PC-3 (cell line): ENCODE measurements around the gene HMG20A. TPM values are rescaled to one million over a fixed set of nuclear protein-coding genes. Genes with fewer than 3 reads are reported as not detected.
"Not testable (repeated sequence)": the region's sequence is repeated elsewhere in the genome, so short reads cannot be mapped to it uniquely, and the experiment has no call there.

Source experiments
- ATAC-seq: fragments of 200-7000 bp; cut with Tn5 transposase; 2 replicates; pipeline ENCODE4 v1.9.1; 2020; ENCODE audit warnings: mild to moderate bottlenecking, moderate library complexity
- BruUV-seq: library from RNA; stranded (reverse); fragments of 400-500 nt; replicated peaks from 2 replicates; lab custom pipeline; 2021; lab: Mats Ljungman, UMichigan
- CTCF ChIA-PET: fragments of 300-600 bp; sonication (Branson Sonifier 250); formaldehyde crosslinking; loops from one replicate; lab custom pipeline; 2022; ENCODE audit warnings: antibody characterized with exemption; lab: Charles Lee
- POLR2A ChIA-PET: fragments of 300-600 bp; sonication (Branson Sonifier 250); formaldehyde crosslinking; loops from one replicate; lab custom pipeline; 2022; ENCODE audit warnings: antibody characterized with exemption; ENCODE audit not compliant: unreplicated experiment; lab: Charles Lee
- DNase-seq: peaks from one replicate; pipeline ENCODE4 v3.0.0-alpha.2; 2015
- H2AFZ ChIP-seq: fragments of 300-600 bp; sonication (generic); 2 replicates; pipeline ENCODE4 v1.6.0; 2016; ENCODE audit warnings: antibody characterized with exemption, low read length
- H3F3A ChIP-seq: fragments of 300-600 bp; sonication (generic); one replicate; pipeline ENCODE4 v1.6.0; 2017; ENCODE audit warnings: antibody characterized with exemption, low read length, control low read depth, mild to moderate bottlenecking; ENCODE audit not compliant: unreplicated experiment
- H3K27ac ChIP-seq: fragments of 300-600 bp; sonication (generic); 2 replicates; pipeline ENCODE4 v1.5.1; 2016; ENCODE audit warnings: mild to moderate bottlenecking, low read length
- H3K27me3 ChIP-seq: fragments of 300-600 bp; sonication (generic); 2 replicates; pipeline ENCODE4 v1.6.1; 2016; ENCODE audit warnings: low read length, mixed read lengths
- H3K36me3 ChIP-seq: fragments of 300-600 bp; sonication (generic); 2 replicates; pipeline ENCODE4 v1.6.1; 2016; ENCODE audit warnings: low read depth, mixed run types, low read length, mixed read lengths
- H3K4me1 ChIP-seq: fragments of 300-600 bp; sonication (generic); 2 replicates; pipeline ENCODE4 v1.5.1; 2016; ENCODE audit warnings: low read length; ENCODE audit not compliant: insufficient read depth
- H3K4me2 ChIP-seq: fragments of 300-600 bp; sonication (generic); 2 replicates; pipeline ENCODE4 v1.6.0; 2016; ENCODE audit warnings: low read length
- H3K4me3 ChIP-seq: fragments of 300-600 bp; sonication (generic); 2 replicates; pipeline ENCODE4 v1.5.1; 2016; ENCODE audit warnings: mild to moderate bottlenecking, low read length, mixed read lengths
- H3K79me2 ChIP-seq: fragments of 300-600 bp; sonication (generic); 2 replicates; pipeline ENCODE4 v1.6.1; 2017; ENCODE audit warnings: low read length, mixed read lengths
- H3K9ac ChIP-seq: fragments of 300-600 bp; sonication (generic); 2 replicates; pipeline ENCODE4 v1.6.0; 2016; ENCODE audit warnings: mild to moderate bottlenecking, low read length
- H3K9me2 ChIP-seq: fragments of 300-600 bp; sonication (generic); replicated peaks from 2 replicates; pipeline ENCODE4 v1.6.1; 2016; ENCODE audit warnings: mixed run types, low read length, mixed read lengths
- H3K9me3 ChIP-seq: fragments of 300-600 bp; sonication (generic); 2 replicates; pipeline ENCODE4 v1.6.1; 2016; ENCODE audit warnings: low read length, mixed read lengths
- H4K20me1 ChIP-seq: fragments of 300-600 bp; sonication (generic); 2 replicates; pipeline ENCODE4 v1.6.1; 2016; ENCODE audit warnings: low read length, mixed read lengths
- EZH2 ChIP-seq: fragments of 300-600 bp; sonication (generic); IDR thresholded peaks from one replicate; pipeline ENCODE4 v1.6.1; 2017; ENCODE audit warnings: antibody characterized with exemption, mild to moderate bottlenecking, low read length; ENCODE audit not compliant: unreplicated experiment
- EZH2phosphoT487 ChIP-seq: fragments of 300-600 bp; sonication (generic); IDR thresholded peaks from 2 replicates; pipeline ENCODE4 v1.6.1; 2018; ENCODE audit warnings: mild to moderate bottlenecking, antibody characterized with exemption, low read length, borderline replicate concordance
- intact Hi-C: fragments of 100-400 bp; cut with micrococcal nuclease; formaldehyde crosslinking; loops from 2 replicates; pipeline ENCODE4 v1.9.0; 2023
- total RNA-seq: library from RNA; depleted of rRNA; stranded (reverse); fragments of >200 nt; gene quantifications from 2 replicates; pipeline ENCODE4 v1.2.3, GENCODE V29; 2014
- TF ChIP-seq, protein P1 (sequence below): fragments of 300-600 bp; sonication (generic); conservative IDR thresholded peaks from 2 replicates; pipeline ENCODE4 v1.5.1; 2017; ENCODE audit warnings: antibody characterized with exemption, low read depth, mild to moderate bottlenecking, low read length

HMG20A gene
- total RNA-seq, 1 experiment from 2014 or later = 17.6 TPM

DNA sequence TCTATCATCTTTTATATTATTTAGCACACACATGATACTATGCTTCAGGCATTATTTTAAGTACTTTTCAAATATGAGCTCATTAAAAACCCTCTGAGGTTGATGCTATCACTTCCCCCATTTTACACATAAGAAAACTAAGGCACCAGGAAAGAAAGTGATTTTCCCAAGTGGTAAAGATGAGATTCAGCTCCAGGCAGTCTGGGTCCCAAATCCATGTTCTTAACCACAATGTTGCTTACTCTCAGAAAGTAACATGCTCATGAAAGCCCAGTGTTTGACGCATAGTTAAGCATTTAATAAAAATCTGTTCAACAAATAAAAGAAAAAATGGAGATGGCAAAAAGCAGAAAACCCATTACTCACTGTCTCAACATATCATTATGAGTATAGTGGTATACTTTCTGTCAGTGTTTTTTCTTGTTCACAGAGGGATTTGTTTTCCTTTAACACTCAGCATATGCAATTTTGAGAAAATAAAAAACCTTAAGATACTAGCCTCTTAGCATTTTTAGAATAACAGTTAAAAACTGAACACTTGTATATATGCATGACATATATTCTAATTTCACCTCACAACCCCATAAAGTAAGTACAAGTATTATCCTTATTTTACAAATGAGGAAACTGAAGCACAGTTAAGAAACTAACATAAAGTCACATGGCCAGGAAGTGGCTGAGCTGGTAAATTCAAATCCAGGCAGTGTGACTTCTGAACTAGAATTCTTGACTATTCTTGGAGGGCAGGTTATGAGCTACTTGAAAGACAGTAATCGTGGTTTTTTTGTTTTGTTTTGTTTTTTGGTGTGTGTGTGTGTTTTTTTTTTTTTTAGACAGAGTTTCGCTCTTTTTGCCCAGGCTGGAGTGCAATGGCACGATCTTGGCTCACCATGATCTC is 11.2 kb upstream of the HMG20A start:
- DNase-seq = no peak
- H3K27ac ChIP-seq = no peak overlapping the region
- H3F3A ChIP-seq = no peaks in the 10 kb centered on the region
- no peaks in the 10 kb centered on the region for H3K9me2 ChIP-seq
- CTCF ChIA-PET = no interaction called here
- H2AFZ ChIP-seq = no peak overlapping the region
- no peak overlapping the region for H3K9ac ChIP-seq
- intact Hi-C loops = loop anchor here (10.0 kb wide), 2 partner anchors 95 to 345 kb away; no protein-coding TSS in a partner anchor
- H4K20me1 ChIP-seq = 0 out of 2 replicates have a peak, but pooled peaks cover 4% of the 10 kb centered on the region
- H3K36me3 ChIP-seq = no peaks in the 10 kb centered on the region
- peaks cover 66% of the 10 kb centered on the region for H3K79me2 ChIP-seq
- no peak for ATAC-seq
- TF ChIP-seq, protein P1, sequence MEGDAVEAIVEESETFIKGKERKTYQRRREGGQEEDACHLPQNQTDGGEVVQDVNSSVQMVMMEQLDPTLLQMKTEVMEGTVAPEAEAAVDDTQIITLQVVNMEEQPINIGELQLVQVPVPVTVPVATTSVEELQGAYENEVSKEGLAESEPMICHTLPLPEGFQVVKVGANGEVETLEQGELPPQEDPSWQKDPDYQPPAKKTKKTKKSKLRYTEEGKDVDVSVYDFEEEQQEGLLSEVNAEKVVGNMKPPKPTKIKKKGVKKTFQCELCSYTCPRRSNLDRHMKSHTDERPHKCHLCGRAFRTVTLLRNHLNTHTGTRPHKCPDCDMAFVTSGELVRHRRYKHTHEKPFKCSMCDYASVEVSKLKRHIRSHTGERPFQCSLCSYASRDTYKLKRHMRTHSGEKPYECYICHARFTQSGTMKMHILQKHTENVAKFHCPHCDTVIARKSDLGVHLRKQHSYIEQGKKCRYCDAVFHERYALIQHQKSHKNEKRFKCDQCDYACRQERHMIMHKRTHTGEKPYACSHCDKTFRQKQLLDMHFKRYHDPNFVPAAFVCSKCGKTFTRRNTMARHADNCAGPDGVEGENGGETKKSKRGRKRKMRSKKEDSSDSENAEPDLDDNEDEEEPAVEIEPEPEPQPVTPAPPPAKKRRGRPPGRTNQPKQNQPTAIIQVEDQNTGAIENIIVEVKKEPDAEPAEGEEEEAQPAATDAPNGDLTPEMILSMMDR = no peak
- TF ChIP-seq EZH2 (no peak), EZH2phosphoT487 (no peak)
- H3K4me3 ChIP-seq = no peak overlapping the region
- no TSS peak for BruUV-seq
- no peaks in the 10 kb centered on the region for H3K9me3 ChIP-seq
- no peaks in the 10 kb centered on the region for H3K4me1 ChIP-seq
- no peaks in the 10 kb centered on the region for H3K27me3 ChIP-seq
- POLR2A ChIA-PET = no interaction called here
- no peak overlapping the region for H3K4me2 ChIP-seq

- DNase-seq, BruUV-seq, CTCF ChIA-PET, H3K9ac ChIP-seq, H3K4me2 ChIP-seq, H3K36me3 ChIP-seq, H3K27me3 ChIP-seq, H3K27ac ChIP-seq, H3F3A ChIP-seq, H2AFZ ChIP-seq, ATAC-seq, H3K4me1 ChIP-seq, H3K4me3 ChIP-seq, H3K9me2 ChIP-seq, H3K9me3 ChIP-seq, H4K20me1 ChIP-seq: not testable (repeated sequence)
- intact Hi-C loops = loop anchor here (10.0 kb wide), 2 partner anchors 95 to 345 kb away; no protein-coding TSS in a partner anchor
- POLR2A ChIA-PET = interaction anchor here (0.6 kb wide), 1 partner anchor 456 kb away, joined by 9 read pairs; no protein-coding TSS in a partner anchor
- H3K79me2 ChIP-seq = peaks cover 67% of the 10 kb centered on the region
Observed at GRCh38 chr15:77410157-77410500, 10.6 kb upstream of the HMG20A start.

DNA sequence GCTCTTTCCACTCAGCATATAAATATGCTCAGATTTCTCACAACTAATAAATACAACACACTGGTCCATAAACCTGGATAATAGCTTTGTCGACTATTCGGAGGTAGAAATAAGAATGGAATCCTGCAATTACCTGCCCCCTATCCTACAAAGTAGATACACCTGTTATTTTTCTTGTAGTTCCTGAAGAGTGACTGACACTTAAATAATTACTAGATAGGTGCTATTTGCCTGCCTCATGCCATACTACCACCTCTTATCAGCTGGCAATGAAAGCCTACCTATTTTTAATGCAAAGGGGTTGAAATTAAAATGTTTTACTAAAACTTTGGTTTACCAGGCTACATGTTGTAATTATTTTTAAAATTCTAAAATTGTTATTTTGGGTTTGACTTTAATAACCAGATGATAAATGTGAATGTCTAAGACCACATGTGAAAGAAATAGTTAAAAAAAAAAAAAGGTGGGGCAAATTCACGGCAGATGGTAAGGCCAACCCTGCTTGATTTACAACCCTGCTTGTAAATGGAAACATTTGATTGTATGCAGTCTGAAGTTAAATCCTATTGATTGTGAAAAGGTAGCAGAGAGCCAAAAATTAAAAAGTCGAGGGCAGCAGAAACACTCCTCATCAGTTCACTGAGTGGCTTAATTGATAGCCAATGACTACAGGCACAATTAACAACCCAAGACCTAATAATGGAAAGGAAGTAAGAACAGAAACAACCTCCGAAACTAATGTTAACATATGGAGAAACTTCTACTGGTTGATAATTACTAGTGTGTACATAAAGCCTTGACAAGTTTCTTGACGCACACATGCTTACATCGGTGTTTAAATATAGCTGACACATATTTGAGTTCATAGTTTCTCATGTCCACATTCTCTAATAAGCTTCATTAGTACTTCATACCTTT is 9.7 kb upstream of the HMG20A start:
- H3K9me2 ChIP-seq = no peaks in the 10 kb centered on the region
- H3K79me2 ChIP-seq = peaks cover 70% of the 10 kb centered on the region
- CTCF ChIA-PET = no interaction called here
- no peak overlapping the region for H3K27ac ChIP-seq
- no peaks in the 10 kb centered on the region for H3K27me3 ChIP-seq
- H3K36me3 ChIP-seq = no peaks in the 10 kb centered on the region
- H3K4me3 ChIP-seq = no peak overlapping the region
- intact Hi-C loops = loop anchor here (10.0 kb wide), 2 partner anchors 96 to 346 kb away; no protein-coding TSS in a partner anchor
- H3K4me2 ChIP-seq = no peak overlapping the region
- no peak overlapping the region for H3K9ac ChIP-seq
- H3K4me1 ChIP-seq = no peaks in the 10 kb centered on the region
- no peaks in the 10 kb centered on the region for H3K9me3 ChIP-seq
- no peak overlapping the region for H2AFZ ChIP-seq
- no peak for ATAC-seq
- no peak for TF ChIP-seq EZH2phosphoT487
- no peak for TF ChIP-seq EZH2
- H3F3A ChIP-seq = no peaks in the 10 kb centered on the region
- no TSS peak for BruUV-seq
- 0 out of 2 replicates have a peak, but pooled peaks cover 4% of the 10 kb centered on the region for H4K20me1 ChIP-seq
- POLR2A ChIA-PET = interaction anchor here (0.6 kb wide), 1 partner anchor 457 kb away, joined by 9 read pairs; no protein-coding TSS in a partner anchor
- no peak for DNase-seq
